PC-9 (cell line): ENCODE results near the gene EFCAB9. TPM values are rescaled to one million over a fixed set of nuclear protein-coding genes. Genes with fewer than 3 reads are reported as not detected.

Source experiments
- BruUV-seq: library from RNA; stranded (reverse); fragments of 400-500 nt; replicated peaks from 2 replicates; lab custom pipeline; 2021; lab: Mats Ljungman, UMichigan
- CTCF ChIA-PET: fragments of 300-600 bp; sonication (Branson Sonifier 250); formaldehyde crosslinking; loops from one replicate; lab custom pipeline; 2022; ENCODE audit warnings: antibody characterized with exemption; lab: Charles Lee
- POLR2A ChIA-PET: fragments of 300-600 bp; sonication (Branson Sonifier 250); formaldehyde crosslinking; loops from one replicate; lab custom pipeline; 2022; ENCODE audit warnings: antibody characterized with exemption; ENCODE audit not compliant: unreplicated experiment; lab: Charles Lee
- DNase-seq, 2 experiments: peaks; one replicate each; pipeline versions ENCODE4 v3.0.0 to v3.0.0-alpha.2; 2015 to 2022; ENCODE audit warnings: mixed read lengths in 1 of 2
- H2AFZ ChIP-seq: fragments of 200-600 bp; sonication (generic); 2 replicates; pipeline ENCODE4 v1.8.1; 2017; ENCODE audit warnings: antibody characterized with exemption
- H3F3A ChIP-seq: fragments of 200-600 bp; sonication (generic); 2 replicates; pipeline ENCODE4 v1.8.1; 2017; ENCODE audit warnings: antibody characterized with exemption, mild to moderate bottlenecking, low read depth; ENCODE audit not compliant: insufficient read depth
- H3K27ac ChIP-seq: fragments of 200-600 bp; sonication (generic); 2 replicates; pipeline ENCODE4 v1.6.1; 2016; ENCODE audit warnings: mixed run types
- H3K27me3 ChIP-seq: fragments of 200-600 bp; sonication (generic); 2 replicates; pipeline ENCODE4 v1.6.1; 2016; ENCODE audit warnings: low read depth, mixed run types; ENCODE audit not compliant: insufficient read depth
- H3K36me3 ChIP-seq: fragments of 200-600 bp; sonication (generic); 2 replicates; pipeline ENCODE4 v1.6.1; 2016; ENCODE audit warnings: low read depth, mixed run types
- H3K4me1 ChIP-seq: fragments of 200-600 bp; sonication (generic); replicated peaks from 2 replicates; pipeline ENCODE4 v1.6.1; 2016; ENCODE audit warnings: mixed run types; ENCODE audit not compliant: insufficient read depth
- H3K4me2 ChIP-seq: fragments of 200-600 bp; sonication (generic); 2 replicates; pipeline ENCODE4 v1.6.1; 2017; ENCODE audit warnings: mixed run types
- H3K4me3 ChIP-seq: fragments of 200-600 bp; sonication (generic); 2 replicates; pipeline ENCODE4 v1.6.1; 2016; ENCODE audit warnings: mixed run types
- H3K79me2 ChIP-seq: fragments of 200-600 bp; sonication (generic); 2 replicates; pipeline ENCODE4 v1.6.1; 2017; ENCODE audit warnings: low read depth, mixed run types
- H3K9me2 ChIP-seq: fragments of 200-600 bp; sonication (generic); 2 replicates; pipeline ENCODE4 v1.8.1; 2017; ENCODE audit warnings: mild to moderate bottlenecking; ENCODE audit not compliant: insufficient read depth
- H3K9me3 ChIP-seq: fragments of 200-600 bp; sonication (generic); 2 replicates; pipeline ENCODE4 v1.8.1; 2016; ENCODE audit warnings: low read depth; ENCODE audit not compliant: insufficient read depth
- H4K20me1 ChIP-seq: fragments of 200-600 bp; sonication (generic); 2 replicates; pipeline ENCODE4 v1.8.1; 2017; ENCODE audit not compliant: insufficient read depth
- EZH2 ChIP-seq: fragments of 200-600 bp; sonication (generic); IDR thresholded peaks from 2 replicates; pipeline ENCODE4 v1.8.0; 2017; ENCODE audit warnings: antibody characterized with exemption, low read depth
- intact Hi-C: fragments of 100-400 bp; cut with micrococcal nuclease; formaldehyde crosslinking; loops from one replicate; pipeline ENCODE4 v1.10.0; 2022; ENCODE audit not compliant: unreplicated experiment
- total RNA-seq: library from RNA; stranded (reverse); gene quantifications from 2 replicates; pipeline ENCODE4 v1.2.3, GENCODE V29; 2021
- TF ChIP-seq, protein P1 (sequence below): fragments of 200-600 bp; sonication (generic); conservative IDR thresholded peaks from 2 replicates; pipeline ENCODE4 v1.6.1; 2017; ENCODE audit warnings: mixed run types, antibody characterized with exemption, mild to moderate bottlenecking, moderate library complexity

Gene EFCAB9
- total RNA-seq, 1 experiment from 2014 or later, result not detected

GRCh38 chr5:172156541-172156994 is 37.4 kb upstream of the EFCAB9 start:
- H3K9me3 ChIP-seq, result no peaks in the 10 kb centered on the region
- TF ChIP-seq, protein P1, sequence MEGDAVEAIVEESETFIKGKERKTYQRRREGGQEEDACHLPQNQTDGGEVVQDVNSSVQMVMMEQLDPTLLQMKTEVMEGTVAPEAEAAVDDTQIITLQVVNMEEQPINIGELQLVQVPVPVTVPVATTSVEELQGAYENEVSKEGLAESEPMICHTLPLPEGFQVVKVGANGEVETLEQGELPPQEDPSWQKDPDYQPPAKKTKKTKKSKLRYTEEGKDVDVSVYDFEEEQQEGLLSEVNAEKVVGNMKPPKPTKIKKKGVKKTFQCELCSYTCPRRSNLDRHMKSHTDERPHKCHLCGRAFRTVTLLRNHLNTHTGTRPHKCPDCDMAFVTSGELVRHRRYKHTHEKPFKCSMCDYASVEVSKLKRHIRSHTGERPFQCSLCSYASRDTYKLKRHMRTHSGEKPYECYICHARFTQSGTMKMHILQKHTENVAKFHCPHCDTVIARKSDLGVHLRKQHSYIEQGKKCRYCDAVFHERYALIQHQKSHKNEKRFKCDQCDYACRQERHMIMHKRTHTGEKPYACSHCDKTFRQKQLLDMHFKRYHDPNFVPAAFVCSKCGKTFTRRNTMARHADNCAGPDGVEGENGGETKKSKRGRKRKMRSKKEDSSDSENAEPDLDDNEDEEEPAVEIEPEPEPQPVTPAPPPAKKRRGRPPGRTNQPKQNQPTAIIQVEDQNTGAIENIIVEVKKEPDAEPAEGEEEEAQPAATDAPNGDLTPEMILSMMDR, result no peak
- no peak for TF ChIP-seq EZH2
- DNase-seq, result no peak
- H3K27ac ChIP-seq, result no peak overlapping the region
- H3K27me3 ChIP-seq, result no peaks in the 10 kb centered on the region
- 0 out of 2 replicates have a peak, but pooled peaks cover 3% of the 10 kb centered on the region for H3F3A ChIP-seq
- no peak overlapping the region for H3K4me3 ChIP-seq
- BruUV-seq, result no TSS peak
- ChIA-PET POLR2A (interaction anchor here (0.6 kb wide), 1 partner anchor 25 kb away, joined by 5 read pairs; no protein-coding TSS in a partner anchor), CTCF (no interaction called here)
- H2AFZ ChIP-seq, result no peak overlapping the region
- 0 out of 2 replicates have a peak, but pooled peaks cover 1% of the 10 kb centered on the region for H3K79me2 ChIP-seq
- no peak overlapping the region for H3K4me2 ChIP-seq
- H3K36me3 ChIP-seq, result no peaks in the 10 kb centered on the region
- intact Hi-C loops, result no loop called here
- H4K20me1 ChIP-seq, result 0 out of 2 replicates have a peak, but pooled peaks cover 2% of the 10 kb centered on the region
- H3K9me2 ChIP-seq, result no peaks in the 10 kb centered on the region
- no peaks in the 10 kb centered on the region for H3K4me1 ChIP-seq

- 0 out of 2 replicates have a peak, but pooled peaks cover 6% of the 10 kb centered on the region for H4K20me1 ChIP-seq
Observed at GRCh38 chr5:172159016-172159415, 35.0 kb upstream of the EFCAB9 start.

GRCh38 chr5:172160506-172160905 is 33.5 kb upstream of the EFCAB9 start:
- Histone ChIP-seq H3K79me2 (peaks cover 5% of the 10 kb centered on the region; the same call in 1 of the 2 replicates), H2AFZ (no peak overlapping the region), H3K36me3 (no peaks in the 10 kb centered on the region), H3K4me2 (0 out of 2 replicates have a peak overlapping the region, but pooled peaks have one; percentile 16), H4K20me1 (0 out of 2 replicates have a peak, but pooled peaks cover 6% of the 10 kb centered on the region), H3K4me3 (no peak overlapping the region), H3F3A (no peaks in the 10 kb centered on the region; the same call in 1 of the 2 replicates), H3K27ac (no peak overlapping the region), H3K9me3 (no peaks in the 10 kb centered on the region), H3K27me3 (no peaks in the 10 kb centered on the region), H3K4me1 (no peaks in the 10 kb centered on the region), H3K9me2 (no peaks in the 10 kb centered on the region)
- CTCF ChIA-PET, result no interaction called here
- DNase-seq, result no peak
- no TSS peak for BruUV-seq
- intact Hi-C loops, result no loop called here
- no peak for TF ChIP-seq EZH2
- TF ChIP-seq, protein P1, result no peak
- POLR2A ChIA-PET, result no interaction called here

More at GRCh38 chr5:172159016-172159415, 35.0 kb upstream of the EFCAB9 start:
- Histone ChIP-seq H2AFZ (no peak overlapping the region), H3K4me1 (no peaks in the 10 kb centered on the region), H3F3A (no peaks in the 10 kb centered on the region), H3K4me3 (no peak overlapping the region), H3K4me2 (no peak overlapping the region), H3K36me3 (no peaks in the 10 kb centered on the region), H3K27ac (no peak overlapping the region), H3K9me2 (no peaks in the 10 kb centered on the region), H3K27me3 (no peaks in the 10 kb centered on the region), H3K9me3 (no peaks in the 10 kb centered on the region), H3K79me2 (peaks cover 5% of the 10 kb centered on the region; the same call in 1 of the 2 replicates)
- ChIA-PET POLR2A (no interaction called here), CTCF (interaction anchor here (0.6 kb wide), 1 partner anchor 19 kb away, joined by 5 read pairs; no protein-coding TSS in a partner anchor)
- no peak for DNase-seq
- no TSS peak for BruUV-seq
- TF ChIP-seq, protein P1, result no peak
- intact Hi-C loops, result no loop called here
